HG03460 (cell line): ENCODE measurements around the gene NPIPA7.
"Not testable (repeated sequence)": the region's sequence is repeated elsewhere in the genome, so short reads cannot be mapped to it uniquely, and the experiment has no call there.

ENCODE experiments used
- ATAC-seq: cut with Tn5 transposase; IDR thresholded peaks from one replicate; pipeline ENCODE4 v1.9.1; 2021; ENCODE audit not compliant: unreplicated experiment

NPIPA7 gene

GRCh38 chr16:16417914-16418544 is 39.1 kb downstream of the NPIPA7 start:
- ATAC-seq, result not testable (repeated sequence)

- not testable (repeated sequence) for ATAC-seq
Observed at GRCh38 chr16:16420515-16420914, 41.6 kb downstream of the NPIPA7 start.

DNA sequence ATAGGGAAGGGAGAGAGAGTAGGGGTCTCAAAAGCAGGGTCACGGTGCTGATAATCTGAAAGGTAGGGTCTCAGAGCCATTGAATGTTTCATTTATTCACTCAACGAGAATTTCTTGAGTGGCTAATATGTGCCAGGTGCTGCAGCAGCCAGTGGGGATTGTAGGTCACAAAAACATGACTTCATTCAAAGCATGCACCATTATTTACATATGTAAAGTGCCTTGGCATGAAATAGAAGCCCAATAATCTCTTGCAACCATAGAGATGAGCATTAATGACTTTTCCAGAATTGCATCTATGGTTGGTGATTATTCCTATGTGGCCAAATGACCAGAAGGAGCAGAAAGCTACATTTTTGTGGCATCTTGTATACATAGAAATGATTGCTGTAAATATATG is 46.2 kb downstream of the NPIPA7 start:
- ATAC-seq, result not testable (repeated sequence)

DNA sequence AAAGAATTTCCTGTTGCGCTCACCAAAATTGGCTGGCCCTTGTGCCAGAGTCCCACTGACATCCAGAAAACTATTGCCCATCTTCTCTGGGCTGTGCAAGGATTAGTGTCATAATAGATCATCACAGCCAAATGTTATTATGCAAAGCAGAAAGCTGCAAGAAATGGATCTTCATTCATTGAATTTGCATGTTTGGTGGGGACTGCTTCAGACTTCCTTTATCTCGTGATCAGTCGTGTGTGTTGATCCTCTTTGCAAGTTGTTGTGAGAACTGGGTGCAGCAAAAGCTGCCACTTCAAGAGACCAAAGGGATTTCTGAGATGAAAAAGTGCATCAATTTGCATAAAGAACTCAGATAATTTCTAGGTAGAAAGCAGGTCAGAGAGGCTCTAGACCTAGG is 52.2 kb downstream of the NPIPA7 start:
- ATAC-seq, result not testable (repeated sequence)

- ATAC-seq, result not testable (repeated sequence)
Observed at GRCh38 chr16:16434711-16435110, 55.8 kb downstream of the NPIPA7 start.

DNA sequence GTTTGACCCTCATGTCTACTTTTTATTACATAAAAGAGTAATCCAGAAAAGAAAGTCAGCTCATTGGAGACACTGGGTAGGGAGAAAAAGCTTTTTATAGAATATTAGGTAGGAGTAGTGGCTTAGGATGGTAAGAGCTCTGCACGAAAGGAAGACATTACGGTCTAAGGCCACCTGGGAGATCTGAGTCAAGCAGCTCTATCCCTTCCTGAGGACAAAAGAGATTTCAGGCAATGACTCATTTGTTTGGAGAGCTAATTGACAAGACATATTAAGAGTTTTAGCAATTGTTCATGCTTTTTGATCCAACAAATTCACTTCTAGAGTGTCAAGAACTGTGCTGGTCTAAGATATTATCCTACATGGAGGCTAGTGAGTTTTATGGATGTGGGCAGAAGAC is 62.5 kb downstream of the NPIPA7 start:
- not testable (repeated sequence) for ATAC-seq
